PC-9 (cell line): ENCODE results near the gene SLC12A4.

Experiments
- CTCF ChIP-seq: fragments of 200-600 bp; sonication (generic); conservative IDR thresholded peaks from 2 replicates; pipeline ENCODE4 v1.6.1; 2017; ENCODE audit warnings: mixed run types, antibody characterized with exemption, mild to moderate bottlenecking, moderate library complexity
- EZH2 ChIP-seq: fragments of 200-600 bp; sonication (generic); IDR thresholded peaks from 2 replicates; pipeline ENCODE4 v1.8.0; 2017; ENCODE audit warnings: antibody characterized with exemption, low read depth

DNA sequence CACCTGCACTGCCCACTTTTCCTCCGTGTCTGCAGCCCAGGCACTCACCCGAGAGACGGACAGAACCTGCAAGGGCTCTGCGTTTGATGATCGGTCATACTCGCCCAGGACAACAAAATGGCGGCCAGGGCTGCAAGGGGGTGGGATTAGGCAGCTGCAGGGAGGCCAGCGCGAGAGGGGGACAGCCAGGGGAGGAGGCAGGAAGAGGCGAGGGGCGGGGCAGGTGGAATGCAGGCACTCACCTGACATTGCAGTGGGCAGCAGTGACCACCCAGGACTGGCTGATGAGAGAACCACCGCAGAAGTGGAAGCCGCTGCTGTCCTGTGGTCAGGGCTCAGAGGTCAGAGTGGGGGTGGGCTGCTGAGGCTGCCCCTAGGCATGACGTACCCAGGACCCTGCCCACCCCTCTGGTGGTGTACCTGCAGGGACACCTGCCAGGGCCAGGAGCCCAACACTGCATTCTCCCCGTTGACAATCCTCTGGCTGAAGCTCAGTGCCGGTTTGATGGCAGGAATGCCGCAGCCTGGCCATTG, 37.7 kb downstream of the SLC12A4 start:
- TF ChIP-seq CTCF = no peak
- TF ChIP-seq EZH2 = no peak
